Ovary (tissue), 3 donors: Measurements from ENCODE around the gene DPP3.

ENCODE experiments used
- CTCF ChIP-seq, 3 donors: fragments of 450-650 bp in 2 of 3; fragments of 200-600 bp in 1 of 3; IDR thresholded peaks; one replicate each; pipeline versions ENCODE4 v1.5.1 to v1.8.0; 2016 to 2022; ENCODE audit warnings: antibody characterized with exemption in 3 of 3, mild to moderate bottlenecking in 1 of 3
- POLR2A ChIP-seq: fragments of 450-650 bp; IDR thresholded peaks from one replicate; pipeline ENCODE4 v1.6.1; 2017; ENCODE audit warnings: antibody characterized with exemption, mild to moderate bottlenecking, moderate library complexity
- donor health status: DM: no; HTN: no; CAD: no.

- TF ChIP-seq CTCF (IDR thresholded peaks at IDR 0.05): no peak
- no peak for TF ChIP-seq POLR2A
These were observed 15.3 kb upstream of the DPP3 start for GRCh38 chr11:66464916-66465315.
